DOHH2 (cell line): ENCODE measurements around the gene PIGR.

Experiments used
- H3F3A ChIP-seq: fragments of 200-600 bp; sonication (generic), shearing (Covaris generic); 2 replicates; pipeline ENCODE4 v1.6.0; 2016; ENCODE audit warnings: antibody characterized with exemption, mild to moderate bottlenecking; ENCODE audit not compliant: control insufficient read depth, insufficient read depth
- H3K27ac ChIP-seq: fragments of 200-600 bp; sonication (generic); 2 replicates; pipeline ENCODE4 v1.5.1; 2014; ENCODE audit warnings: low read depth, mild to moderate bottlenecking, low read length, moderate library complexity
- H3K27me3 ChIP-seq: fragments of 200-600 bp; sonication (generic); 2 replicates; pipeline ENCODE4 v1.6.1; 2014; ENCODE audit warnings: mild to moderate bottlenecking, low read length, mixed read lengths; ENCODE audit not compliant: control insufficient read depth
- H3K36me3 ChIP-seq: fragments of 200-600 bp; sonication (generic); 2 replicates; pipeline ENCODE4 v1.6.1; 2014; ENCODE audit warnings: mild to moderate bottlenecking, low read length, moderate library complexity, mixed read lengths; ENCODE audit not compliant: control insufficient read depth
- H3K4me1 ChIP-seq: fragments of 200-600 bp; sonication (generic); 2 replicates; pipeline ENCODE4 v1.6.1; 2014; ENCODE audit warnings: mild to moderate bottlenecking, low read length, mixed read lengths; ENCODE audit not compliant: control insufficient read depth
- H3K4me2 ChIP-seq: fragments of 200-600 bp; sonication (generic); 2 replicates; pipeline ENCODE4 v1.6.0; 2014; ENCODE audit warnings: mild to moderate bottlenecking, low read length, moderate library complexity
- H3K4me3 ChIP-seq: fragments of 200-600 bp; sonication (generic); 2 replicates; pipeline ENCODE4 v1.5.1; 2014; ENCODE audit warnings: mild to moderate bottlenecking, low read length, mixed read lengths
- H3K79me2 ChIP-seq: fragments of 200-600 bp; sonication (generic); 2 replicates; pipeline ENCODE4 v1.6.1; 2014; ENCODE audit warnings: mild to moderate bottlenecking, low read length, mixed read lengths; ENCODE audit not compliant: control insufficient read depth
- H3K9me2 ChIP-seq: fragments of 200-600 bp; sonication (generic); replicated peaks from 2 replicates; pipeline ENCODE4 v1.6.1; 2014; ENCODE audit warnings: mild to moderate bottlenecking, low read length, mixed read lengths; ENCODE audit not compliant: control insufficient read depth
- H3K9me3 ChIP-seq: fragments of 200-600 bp; sonication (generic); 2 replicates; pipeline ENCODE4 v1.6.1; 2014; ENCODE audit warnings: antibody characterized with exemption, low read length, mixed read lengths; ENCODE audit not compliant: control insufficient read depth, insufficient read depth
- H4K20me1 ChIP-seq: fragments of 200-600 bp; sonication (generic); 2 replicates; pipeline ENCODE4 v1.6.0; 2014; ENCODE audit warnings: low read depth, mild to moderate bottlenecking, antibody characterized with exemption, low read length, moderate library complexity; ENCODE audit not compliant: control insufficient read depth, insufficient read depth
- EZH2phosphoT487 ChIP-seq: fragments of 200-600 bp; sonication (generic); IDR thresholded peaks from 2 replicates; pipeline ENCODE4 v1.6.1; 2017; ENCODE audit warnings: borderline replicate concordance, mild to moderate bottlenecking, antibody characterized with exemption, low read length, moderate library complexity, mixed read lengths
- TF ChIP-seq, protein P1 (sequence below): fragments of 200-600 bp; sonication (generic); IDR thresholded peaks from one replicate; pipeline ENCODE4 v1.5.1; 2014; ENCODE audit warnings: antibody characterized with exemption, mild to moderate bottlenecking, low read depth, low read length; ENCODE audit not compliant: poor library complexity, severe bottlenecking

PIGR gene

GRCh38 chr1:206909883-206910318 lies 36.4 kb downstream of the PIGR start:
- Histone ChIP-seq H3K36me3 (no peaks in the 10 kb centered on the region), H3K9me2 (no peaks in the 10 kb centered on the region), H3K4me1 (peaks cover 2% of the 10 kb centered on the region; the same call in 1 of the 2 replicates), H3K4me3 (no peak overlapping the region), H3K4me2 (no peak overlapping the region), H3K79me2 (no peaks in the 10 kb centered on the region), H3K9me3 (no peaks in the 10 kb centered on the region), H3F3A (no peaks in the 10 kb centered on the region), H3K27ac (no peak overlapping the region), H4K20me1 (no peaks in the 10 kb centered on the region), H3K27me3 (peaks cover 63% of the 10 kb centered on the region)
- TF ChIP-seq, protein P1, sequence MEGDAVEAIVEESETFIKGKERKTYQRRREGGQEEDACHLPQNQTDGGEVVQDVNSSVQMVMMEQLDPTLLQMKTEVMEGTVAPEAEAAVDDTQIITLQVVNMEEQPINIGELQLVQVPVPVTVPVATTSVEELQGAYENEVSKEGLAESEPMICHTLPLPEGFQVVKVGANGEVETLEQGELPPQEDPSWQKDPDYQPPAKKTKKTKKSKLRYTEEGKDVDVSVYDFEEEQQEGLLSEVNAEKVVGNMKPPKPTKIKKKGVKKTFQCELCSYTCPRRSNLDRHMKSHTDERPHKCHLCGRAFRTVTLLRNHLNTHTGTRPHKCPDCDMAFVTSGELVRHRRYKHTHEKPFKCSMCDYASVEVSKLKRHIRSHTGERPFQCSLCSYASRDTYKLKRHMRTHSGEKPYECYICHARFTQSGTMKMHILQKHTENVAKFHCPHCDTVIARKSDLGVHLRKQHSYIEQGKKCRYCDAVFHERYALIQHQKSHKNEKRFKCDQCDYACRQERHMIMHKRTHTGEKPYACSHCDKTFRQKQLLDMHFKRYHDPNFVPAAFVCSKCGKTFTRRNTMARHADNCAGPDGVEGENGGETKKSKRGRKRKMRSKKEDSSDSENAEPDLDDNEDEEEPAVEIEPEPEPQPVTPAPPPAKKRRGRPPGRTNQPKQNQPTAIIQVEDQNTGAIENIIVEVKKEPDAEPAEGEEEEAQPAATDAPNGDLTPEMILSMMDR, result no peak
- no peak for TF ChIP-seq EZH2phosphoT487

DNA sequence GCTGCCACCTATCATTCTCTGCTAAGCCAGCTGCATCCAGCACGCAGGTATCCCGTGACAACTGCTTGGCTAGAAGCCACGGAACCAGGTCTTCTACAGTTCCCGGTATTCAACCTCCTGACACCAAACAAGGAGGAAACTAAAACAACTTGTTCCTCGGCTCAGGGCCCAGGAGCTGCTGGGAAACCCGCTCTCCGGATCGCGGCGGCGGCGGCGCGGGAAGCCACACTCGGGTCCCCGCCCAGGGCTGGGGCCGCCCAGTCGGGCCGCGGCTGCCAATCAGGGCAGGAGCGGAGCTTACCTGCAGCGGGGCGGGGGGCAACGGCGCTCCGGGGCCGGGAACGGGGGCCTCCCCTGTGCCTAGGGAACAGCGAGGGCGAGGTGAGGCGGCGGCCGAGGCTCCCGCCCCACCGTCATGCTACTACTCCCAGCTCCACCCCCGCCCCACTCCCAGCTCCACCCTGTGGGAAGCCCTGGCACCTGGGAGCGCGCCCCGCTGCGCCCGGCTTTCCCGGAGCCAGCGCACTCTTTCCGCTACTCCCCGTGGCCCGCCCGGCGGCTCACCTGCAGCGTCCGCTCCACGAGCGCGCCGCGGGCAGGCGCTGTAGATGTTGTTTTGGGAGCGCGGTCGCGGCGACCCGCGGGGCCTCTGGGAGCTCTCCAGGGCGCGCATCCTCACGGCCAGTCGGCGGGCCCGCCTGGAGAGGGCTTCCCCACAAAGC lies 36.9 kb downstream of the PIGR start:
- Histone ChIP-seq H3K4me2 (no peak overlapping the region), H3K4me1 (peaks cover 2% of the 10 kb centered on the region; the same call in 1 of the 2 replicates), H3K27ac (no peak overlapping the region)

GRCh38 chr1:206908038-206908437 lies 38.2 kb downstream of the PIGR start:
- H3K4me2 ChIP-seq, result no peak overlapping the region
- no peaks in the 10 kb centered on the region for H3K79me2 ChIP-seq
- H3K27me3 ChIP-seq, result peaks cover 55% of the 10 kb centered on the region
- no peaks in the 10 kb centered on the region for H4K20me1 ChIP-seq
- no peak overlapping the region for H3K4me3 ChIP-seq
- H3K36me3 ChIP-seq, result no peaks in the 10 kb centered on the region
- no peak for TF ChIP-seq EZH2phosphoT487
- TF ChIP-seq, protein P1, result no peak
- no peak overlapping the region for H3K27ac ChIP-seq
- no peaks in the 10 kb centered on the region for H3K9me2 ChIP-seq
- no peaks in the 10 kb centered on the region for H3F3A ChIP-seq
- H3K4me1 ChIP-seq, result peaks cover 2% of the 10 kb centered on the region; the same call in 1 of the 2 replicates
- no peaks in the 10 kb centered on the region for H3K9me3 ChIP-seq

More for the DNA sequence above, 36.9 kb downstream of the PIGR start:
- Histone ChIP-seq H3K79me2 (no peaks in the 10 kb centered on the region), H3K36me3 (no peaks in the 10 kb centered on the region), H3K4me3 (no peak overlapping the region), H3K27me3 (peaks cover 63% of the 10 kb centered on the region), H4K20me1 (no peaks in the 10 kb centered on the region), H3F3A (no peaks in the 10 kb centered on the region), H3K9me3 (no peaks in the 10 kb centered on the region), H3K9me2 (no peaks in the 10 kb centered on the region)
- TF ChIP-seq, protein P1, result no peak
- 0 out of 2 replicates have a peak, but pooled peaks have one; percentile 13 for TF ChIP-seq EZH2phosphoT487
